ENCODE measurements around the gene GASK1A. TPM values are rescaled to one million over a fixed set of nuclear protein-coding genes. Genes with fewer than 3 reads are reported as not detected.
"Not testable (repeated sequence)": the region's sequence is repeated elsewhere in the genome, so short reads cannot be mapped to it uniquely, and the experiment has no call there.

The GASK1A gene
- total RNA-seq, 1 donor from 2014 or later, result 11.9 TPM

DNA sequence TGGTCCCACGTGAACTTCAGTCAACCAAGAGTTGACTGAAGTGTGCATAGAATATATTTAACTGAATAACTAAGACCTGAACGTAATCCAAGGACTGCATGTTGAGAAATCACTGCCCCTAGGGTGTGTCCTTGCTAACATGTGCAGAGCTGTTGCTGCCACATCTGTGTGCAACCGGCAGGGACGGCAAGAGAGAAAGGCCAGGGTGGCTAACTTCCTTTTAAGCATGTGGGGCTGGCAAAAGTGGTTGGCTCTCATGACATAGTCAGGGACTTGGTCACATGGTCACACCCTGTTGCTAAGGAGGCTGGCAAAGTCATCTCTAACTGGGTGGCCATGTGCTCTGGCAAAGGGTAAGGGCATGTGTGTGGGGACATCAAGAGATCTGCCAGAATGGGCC is 52.4 kb downstream of the GASK1A start:
- DNase-seq (ENCODE audit: low spot score), result peak; percentile 71

DNA sequence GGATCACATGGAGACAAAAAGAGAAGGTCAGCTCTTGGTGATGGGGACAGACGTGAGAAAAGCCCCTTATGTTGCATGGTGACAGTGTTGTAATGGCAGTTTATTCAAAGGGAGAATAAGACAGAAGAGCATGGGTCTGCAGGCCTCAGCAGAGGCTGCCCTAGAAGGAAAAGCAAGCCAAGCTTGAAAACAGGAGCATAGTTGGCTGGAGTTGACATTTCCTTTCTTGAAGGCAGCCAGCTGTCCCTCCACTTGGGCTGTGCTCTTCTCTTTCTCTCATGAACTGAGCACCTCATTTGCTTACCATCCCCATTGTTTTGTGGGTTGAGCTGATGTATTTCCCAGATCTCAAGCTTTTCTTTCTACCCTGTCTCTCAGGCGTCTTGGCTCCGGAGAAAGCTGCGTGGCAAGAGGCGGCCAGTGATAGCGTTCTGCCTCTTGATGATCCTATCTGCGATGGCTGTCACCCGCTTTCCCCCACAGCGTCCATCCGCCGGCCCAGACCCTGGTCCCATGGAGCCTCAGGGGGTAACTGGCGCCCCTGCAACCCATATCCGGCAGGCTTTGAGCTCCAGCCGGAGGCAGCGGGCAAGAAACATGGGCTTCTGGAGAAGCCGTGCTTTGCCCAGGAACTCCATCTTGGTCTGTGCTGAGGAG is 52.9 kb downstream of the GASK1A start:
- no peak for DNase-seq (ENCODE audit: low spot score)

DNA sequence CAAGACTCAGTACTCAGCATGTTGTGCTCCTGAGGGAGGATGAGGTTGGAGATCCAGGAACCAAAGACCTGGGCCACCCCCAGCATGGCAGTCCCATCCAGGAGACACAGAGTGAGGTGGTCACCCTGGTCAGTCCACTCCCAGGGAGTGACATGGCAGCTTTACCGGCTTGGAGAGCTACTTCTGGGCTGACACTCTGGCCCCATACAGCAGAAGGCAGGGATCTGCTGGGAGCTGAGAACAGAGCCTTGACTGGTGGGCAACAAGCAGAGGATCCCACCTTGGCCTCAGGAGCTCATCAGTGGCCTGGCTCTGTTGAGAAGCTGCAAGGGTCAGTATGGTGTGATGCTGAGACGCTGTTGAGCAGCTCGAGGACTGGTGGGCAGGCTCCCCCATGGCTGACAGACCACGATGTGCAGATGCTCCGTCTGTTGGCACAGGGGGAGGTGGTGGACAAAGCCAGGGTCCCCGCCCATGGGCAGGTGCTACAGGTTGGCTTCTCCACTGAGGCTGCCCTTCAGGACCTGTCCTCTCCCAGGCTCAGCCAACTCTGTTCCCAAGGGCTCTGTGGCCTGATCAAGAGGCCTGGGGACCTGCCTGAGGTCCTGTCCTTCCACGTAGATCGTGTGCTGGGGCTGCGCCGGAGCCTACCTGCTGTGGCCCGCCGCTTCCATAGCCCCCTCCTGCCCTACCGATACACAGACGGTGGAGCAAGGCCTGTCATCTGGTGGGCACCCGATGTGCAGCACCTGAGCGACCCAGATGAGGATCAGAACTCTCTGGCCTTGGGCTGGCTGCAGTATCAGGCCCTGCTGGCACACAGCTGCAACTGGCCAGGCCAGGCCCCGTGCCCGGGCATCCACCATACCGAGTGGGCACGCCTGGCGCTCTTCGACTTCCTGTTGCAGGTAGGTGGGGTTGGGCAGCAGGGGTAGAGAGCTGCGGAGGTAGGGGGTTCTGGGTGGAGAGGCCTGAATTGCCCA is 53.8 kb downstream of the GASK1A start:
- peak; percentile 75 for DNase-seq (ENCODE audit: low spot score)

DNA sequence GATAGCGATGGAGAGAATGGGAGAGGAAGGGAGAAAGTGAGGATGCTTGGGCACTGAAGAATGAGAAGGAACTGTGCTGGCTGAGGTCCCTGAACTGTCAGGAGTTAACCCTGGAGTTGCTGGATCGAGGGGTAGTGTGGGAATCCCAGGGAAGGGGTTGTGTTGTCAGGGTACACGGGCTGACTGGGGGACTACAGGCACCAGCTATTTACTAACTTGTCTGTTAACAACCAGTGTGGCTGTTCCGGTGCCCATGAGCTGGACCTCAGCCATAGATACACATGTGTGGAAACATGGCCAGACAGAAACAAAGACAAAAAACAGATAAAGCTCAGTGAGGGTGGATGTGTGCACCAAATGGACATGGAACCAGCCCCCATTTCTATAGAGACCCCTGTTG is 55.1 kb downstream of the GASK1A start:
- no peak for DNase-seq (ENCODE audit: low spot score)

DNA sequence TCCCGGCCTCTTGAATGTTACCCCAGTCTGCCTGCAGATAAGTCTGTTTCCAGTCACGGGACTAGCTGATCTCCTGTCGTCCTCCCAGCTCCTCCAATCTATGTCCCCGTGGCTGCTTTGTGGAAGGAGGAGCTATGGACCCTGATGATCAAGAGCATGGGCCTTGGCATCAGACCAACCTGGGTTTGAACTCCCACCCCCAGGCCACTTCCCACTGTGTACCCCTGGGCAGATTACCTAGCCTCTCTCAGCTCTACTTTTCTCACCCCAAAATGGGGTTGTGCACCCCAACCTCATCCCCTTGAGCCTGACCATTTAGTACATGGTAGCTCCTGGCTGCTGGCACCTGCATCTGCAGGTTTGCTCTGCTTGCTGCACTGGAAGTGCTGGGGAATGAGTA is 55.8 kb downstream of the GASK1A start:
- peak; percentile 75 for DNase-seq (ENCODE audit: low spot score)

DNA sequence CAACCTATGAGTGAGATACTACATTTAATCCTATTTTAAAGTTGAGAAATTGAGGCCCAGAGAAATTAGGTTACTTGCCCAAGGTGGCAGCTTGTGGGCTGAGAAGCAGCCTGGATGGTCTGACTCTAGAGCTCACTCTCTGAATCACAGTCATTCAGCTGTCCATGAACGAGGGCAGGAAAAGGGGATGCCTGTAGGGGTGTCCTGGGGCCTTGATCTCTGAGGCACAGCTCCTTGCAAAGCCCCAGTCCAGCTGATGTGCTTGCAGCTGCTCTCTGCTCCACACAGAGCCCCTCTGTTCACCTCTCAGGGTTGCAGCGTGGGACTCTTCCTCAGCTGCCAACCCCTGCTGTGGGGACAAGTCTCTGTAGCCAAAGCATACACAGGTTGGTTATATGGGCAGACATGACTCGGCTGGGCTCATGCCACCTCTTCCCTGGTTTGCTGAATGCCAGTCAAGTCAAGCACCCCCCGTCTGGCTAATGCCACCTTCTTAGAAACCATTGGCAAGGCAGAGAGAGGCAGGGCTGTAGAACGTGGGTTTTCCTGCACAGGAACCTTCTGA is 56.8 kb downstream of the GASK1A start:
- DNase-seq (ENCODE audit: low spot score), result no peak

DNA sequence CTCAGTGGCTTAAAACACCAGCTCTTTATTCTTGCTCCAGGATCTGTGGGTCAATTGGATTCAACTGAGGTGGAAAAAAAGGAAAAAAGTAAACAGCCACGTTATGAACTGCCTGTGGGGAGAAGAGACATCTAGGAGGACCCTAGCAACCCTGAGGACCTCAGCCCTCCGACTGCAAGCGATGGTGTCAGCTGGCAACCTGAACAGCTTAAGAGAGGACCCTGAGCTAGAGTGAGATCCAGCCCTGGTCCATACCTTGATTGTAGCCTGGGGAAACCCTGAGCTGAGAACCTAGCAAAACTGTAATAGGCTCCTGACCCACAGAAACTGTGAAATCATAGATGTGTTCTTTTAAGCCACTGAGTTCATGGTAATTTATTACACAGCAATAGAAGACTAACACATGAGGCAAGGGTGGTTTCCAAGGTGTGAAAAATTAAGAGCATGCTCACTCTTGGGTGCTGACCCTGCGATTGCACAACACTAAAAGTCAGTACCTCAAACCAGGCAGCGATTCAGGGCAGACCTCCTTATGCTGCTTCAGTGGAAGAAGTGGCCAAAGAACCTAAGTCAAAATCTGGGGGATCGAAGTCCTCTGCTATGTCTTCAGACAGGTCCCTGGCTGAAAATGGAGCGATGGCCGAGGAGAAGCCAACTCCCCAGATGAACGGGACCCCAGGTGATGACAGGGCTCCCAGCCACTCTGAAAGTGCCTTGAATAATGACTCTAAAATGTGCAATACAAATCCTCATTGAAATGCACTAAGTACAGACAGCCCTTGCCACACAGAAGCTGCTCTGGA is 57.7 kb downstream of the GASK1A start:
- DNase-seq (ENCODE audit: low spot score), result no peak

DNA sequence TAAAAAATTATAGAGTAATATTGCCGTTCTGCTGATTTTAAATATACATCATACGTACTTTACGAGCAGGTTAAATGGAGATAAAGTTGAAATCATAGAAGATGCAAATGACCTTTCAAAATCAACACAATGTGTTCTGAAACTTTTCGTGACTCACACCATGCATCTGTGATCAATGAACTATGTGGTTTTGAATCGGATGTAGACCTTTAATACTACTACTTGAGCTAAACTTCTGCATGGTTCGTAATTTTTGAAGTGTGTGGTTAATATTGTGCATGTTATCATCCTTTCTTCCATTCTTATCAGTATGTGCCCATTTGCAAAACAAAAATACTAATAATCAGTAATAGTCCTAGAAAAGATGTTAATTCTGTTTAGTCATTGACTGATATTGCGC is 58.9 kb downstream of the GASK1A start:
- DNase-seq (ENCODE audit: low spot score), result no peak

DNA sequence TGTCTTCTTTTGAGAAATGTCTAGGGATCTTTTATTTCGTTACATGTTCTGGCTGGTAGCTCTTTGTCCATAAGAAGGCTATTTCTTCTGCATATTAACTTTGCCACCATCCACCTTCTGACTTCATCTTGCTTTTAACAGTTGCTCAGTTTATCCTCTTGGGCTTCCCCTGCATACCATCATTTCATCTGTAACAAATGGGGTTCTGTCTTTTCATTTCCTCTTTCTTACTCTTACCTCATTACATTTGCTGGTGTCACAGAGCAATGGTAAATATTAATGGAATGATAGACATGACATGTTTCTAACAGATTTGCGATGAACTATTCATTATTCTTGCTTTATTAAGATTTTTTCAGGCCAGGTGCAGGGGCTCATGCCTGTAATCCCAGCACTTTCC is 62.4 kb downstream of the GASK1A start:
- no peak for DNase-seq (ENCODE audit: low spot score)

DNA sequence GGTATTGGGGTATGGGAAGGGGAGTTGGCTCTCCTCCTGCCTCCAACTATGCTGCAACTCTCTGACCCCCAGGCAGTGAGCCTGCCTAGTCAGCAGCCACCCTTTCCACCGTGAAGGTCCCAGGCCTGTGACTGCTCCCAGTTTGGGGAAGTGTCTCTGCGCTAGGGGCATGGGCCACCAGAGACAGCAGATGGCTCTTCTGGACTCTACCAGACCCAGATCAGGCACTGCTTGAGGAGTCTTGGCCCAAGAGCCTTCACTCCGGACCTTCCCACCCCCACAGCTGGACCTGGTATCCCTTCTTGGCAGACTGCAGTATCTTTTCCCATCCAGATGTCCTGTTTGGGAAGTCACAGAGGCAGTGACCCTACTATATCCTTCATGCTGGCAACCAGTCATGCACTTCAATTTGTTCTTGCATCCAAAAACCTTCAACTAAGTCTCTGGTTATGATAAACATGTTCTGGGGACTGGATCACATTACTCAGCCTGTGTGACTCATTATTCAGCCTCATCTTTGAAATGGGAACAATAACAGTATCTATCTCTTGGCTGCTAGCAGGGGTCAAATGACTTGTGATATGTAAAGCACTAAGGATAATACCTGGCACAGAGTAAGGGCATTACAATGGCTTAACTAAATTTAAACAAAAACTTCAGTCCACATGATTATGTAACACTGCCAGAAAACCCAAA is 64.1 kb downstream of the GASK1A start:
- no peak for DNase-seq (ENCODE audit: low spot score)

DNA sequence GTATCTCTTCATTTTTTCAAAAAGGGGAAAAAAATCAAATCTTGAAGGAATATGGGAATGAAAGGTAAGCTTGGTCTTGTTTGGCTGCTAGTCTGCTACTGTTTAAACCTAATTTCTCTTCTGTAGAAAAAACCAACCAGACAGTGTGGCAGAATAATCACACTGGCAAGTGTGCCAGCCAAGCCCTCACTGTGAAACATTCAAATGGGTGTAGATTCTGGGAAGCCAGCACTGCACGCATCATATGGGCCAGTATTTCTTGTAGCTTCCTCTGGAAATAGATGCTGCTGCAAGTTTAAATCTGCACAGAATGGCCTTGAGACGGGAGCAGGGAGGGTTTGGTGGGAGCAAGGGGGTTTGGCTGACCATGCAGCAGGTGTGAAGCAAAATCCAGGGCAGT is 64.7 kb downstream of the GASK1A start:
- no peak for DNase-seq (ENCODE audit: low spot score)

DNA sequence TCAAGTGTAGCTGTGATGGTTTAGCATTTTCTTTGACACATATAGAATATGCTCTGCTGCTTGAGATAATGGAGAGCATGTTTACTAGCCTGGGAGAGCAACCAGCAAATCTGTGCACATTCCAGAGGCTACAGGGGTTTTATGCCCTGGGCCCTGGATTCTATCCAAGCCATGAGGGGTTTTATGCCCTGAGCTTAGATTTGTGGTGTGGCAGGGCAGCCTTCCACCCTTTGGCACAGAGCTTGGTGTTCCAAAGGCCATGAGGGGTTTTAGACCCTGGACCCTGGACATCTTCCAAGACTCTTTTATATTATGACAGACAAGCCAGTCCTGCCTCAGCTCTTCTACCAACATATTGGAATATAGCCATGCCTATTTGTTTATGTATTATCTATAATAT is 66.0 kb downstream of the GASK1A start:
- not testable (repeated sequence) for DNase-seq (ENCODE audit: low spot score)

DNA sequence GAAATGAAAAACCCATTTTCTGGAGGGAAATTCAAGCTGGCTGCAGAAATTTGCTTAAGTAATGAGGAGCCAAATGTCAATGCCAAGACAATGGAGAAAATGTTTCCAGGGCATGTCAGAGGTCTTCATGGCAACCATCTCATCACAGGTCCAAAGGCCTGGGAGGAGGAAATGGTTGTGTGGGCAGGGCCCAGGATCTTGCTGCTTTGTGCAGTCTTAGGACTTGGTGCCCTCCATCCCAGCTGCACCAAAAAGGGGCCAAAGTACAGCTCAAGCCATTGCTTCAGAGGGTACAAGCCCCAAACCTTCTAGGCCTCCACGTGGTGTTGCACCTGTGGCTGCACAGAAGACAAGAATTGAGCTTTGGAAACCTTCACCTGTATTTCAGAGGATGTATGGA is 67.5 kb downstream of the GASK1A start:
- no peak for DNase-seq (ENCODE audit: low spot score)

DNA sequence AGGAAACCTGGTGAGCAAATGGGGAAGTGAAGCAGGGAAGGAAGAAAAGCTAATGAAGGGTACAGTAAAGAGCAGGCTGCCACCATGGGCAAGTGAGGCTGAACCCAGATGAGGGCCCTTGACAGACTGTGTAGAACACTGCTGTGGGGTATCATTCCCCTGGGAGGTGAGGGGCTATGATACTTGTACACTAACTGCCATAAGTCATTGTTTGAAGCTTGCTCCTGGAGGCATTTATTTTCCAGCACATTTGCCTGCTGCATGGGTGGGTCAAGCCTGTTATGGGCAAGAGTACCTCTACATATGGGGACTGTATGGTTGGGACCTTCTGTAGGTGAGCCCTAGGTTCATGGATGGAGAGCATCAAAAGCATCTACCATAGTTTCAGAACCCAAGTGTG is 69.4 kb downstream of the GASK1A start:
- DNase-seq (ENCODE audit: low spot score), result no peak

DNA sequence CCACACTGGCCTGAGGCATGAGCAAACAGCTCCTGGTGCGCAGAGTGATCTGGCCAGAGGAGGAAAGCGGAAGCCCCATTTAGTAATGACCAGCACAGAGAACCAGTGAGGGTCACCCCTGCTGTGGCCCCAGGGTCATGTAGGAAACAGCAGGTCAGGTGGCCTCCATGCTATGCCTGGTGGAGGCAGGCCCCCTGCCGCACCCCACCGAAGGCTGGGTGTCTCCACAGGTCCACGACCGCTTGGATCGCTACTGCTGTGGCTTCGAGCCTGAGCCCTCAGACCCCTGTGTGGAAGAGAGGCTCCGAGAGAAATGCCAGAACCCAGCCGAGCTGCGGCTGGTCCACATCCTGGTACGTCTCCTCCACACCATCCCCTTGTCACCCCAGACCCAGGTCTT is 74.2 kb downstream of the GASK1A start:
- peak; percentile 76 for DNase-seq (ENCODE audit: low spot score)

DNA sequence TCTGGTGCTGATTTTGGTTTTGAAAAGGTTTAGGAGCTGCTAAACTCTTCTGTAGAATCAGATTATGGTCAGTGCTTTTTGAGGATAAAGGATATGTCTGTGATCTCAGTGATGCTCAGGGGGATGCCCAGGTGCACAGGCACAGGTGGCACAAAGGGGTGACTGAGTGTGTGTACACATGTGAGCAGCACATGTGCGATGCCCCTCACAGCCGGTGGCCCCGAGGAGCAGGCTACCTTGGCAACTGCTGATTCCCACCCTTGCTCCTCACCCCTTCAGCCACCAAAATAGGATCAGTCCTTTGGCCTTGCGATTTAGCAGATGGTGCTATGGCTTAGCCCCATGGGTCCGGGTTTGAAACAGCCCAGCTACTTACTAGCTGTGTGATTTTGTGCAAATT is 75.6 kb downstream of the GASK1A start:
- no peak for DNase-seq (ENCODE audit: low spot score)

DNA sequence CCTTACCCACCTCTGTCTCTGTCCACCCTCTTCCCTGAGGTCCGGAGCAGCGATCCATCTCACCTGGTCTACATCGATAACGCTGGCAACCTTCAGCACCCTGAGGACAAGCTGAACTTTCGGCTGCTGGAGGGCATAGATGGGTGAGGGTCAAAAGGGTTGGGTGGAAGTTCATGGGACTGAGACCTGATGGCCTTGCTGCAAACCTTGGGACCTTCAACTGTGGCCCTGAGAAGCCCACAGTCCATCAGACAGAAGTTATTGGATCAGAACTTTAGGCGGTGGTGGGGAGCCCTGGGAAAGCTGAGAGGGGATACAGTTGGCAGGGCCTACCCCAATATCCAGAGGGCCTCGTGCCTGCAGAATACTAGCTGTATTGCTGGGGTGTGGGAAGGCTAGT is 76.3 kb downstream of the GASK1A start:
- no peak for DNase-seq (ENCODE audit: low spot score)

DNA sequence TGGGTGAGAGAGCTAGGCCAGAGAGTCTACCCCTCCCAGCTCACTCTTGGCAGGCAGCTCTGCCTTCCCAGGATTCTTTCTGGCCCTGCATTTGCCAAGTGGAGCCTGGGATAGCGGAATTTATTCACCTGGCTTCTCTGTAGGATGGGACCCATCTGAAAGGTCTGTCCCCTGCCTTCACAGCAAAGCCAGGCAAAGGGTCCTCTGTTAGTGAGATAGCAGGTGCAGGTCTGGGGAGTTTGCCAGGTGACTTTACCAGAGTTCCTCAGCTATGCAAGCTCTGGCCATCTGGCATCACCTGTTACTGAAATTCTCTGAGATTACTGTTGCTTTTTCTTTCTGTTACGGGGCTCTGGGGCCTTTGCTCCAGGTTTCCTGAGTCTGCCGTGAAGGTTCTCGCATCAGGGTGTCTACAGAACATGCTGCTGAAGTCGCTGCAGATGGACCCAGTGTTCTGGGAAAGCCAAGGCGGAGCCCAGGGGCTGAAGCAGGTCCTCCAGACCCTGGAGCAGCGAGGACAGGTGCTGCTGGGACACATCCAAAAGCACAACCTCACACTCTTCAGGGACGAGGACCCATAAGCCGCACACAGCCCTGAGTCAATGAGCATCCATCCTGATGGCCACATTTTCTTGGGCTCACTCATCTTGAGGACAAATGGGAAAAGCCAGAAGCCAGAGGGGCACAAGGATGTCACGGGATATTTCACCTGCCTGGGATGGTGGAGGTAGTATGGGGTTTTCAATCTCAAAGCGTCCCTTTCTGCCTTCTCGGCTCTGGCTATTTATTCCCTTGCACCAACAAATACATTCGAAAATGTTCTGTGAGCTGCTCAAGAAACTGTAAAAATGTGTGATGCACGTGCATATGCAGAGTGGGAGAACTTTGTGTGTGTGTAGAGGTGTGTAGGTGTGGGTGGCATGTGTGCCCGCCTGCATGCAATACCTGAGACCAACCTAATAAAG is 77.0 kb downstream of the GASK1A start:
- no peak for DNase-seq (ENCODE audit: low spot score)

DNA sequence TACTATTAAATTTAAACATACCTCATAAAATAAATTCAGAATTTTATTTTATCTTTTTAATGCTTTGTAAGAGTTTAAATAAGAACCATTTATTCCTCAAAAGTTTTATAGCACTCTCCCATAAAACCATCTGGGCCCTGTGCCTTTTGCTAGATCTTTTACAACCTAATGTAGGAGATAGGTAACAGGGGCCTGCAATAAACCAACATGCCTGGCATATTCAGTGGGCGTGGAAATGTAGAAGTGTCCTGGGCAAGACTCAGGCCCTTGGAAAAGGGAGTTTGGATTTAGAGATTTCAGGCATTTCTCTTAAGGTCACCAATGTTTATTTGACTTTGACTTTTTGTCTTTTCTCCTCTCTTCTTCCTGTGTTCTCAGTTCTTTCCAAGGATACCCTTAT is 80.3 kb downstream of the GASK1A start:
- no peak for DNase-seq (ENCODE audit: low spot score)

Data from mesenteric fat pad (tissue), 1 donor.